GM19468 (cell line): ENCODE measurements around the gene BMPER.

Experiments used
- ATAC-seq: cut with Tn5 transposase; IDR thresholded peaks from one replicate; pipeline ENCODE4 v1.9.1; 2021; ENCODE audit warnings: mild to moderate bottlenecking, moderate library complexity, moderate number of reproducible peaks; ENCODE audit not compliant: unreplicated experiment; ENCODE audit errors: extremely low read depth

BMPER gene

GRCh38 chr7:34081935-34082334 lies 176.6 kb downstream of the BMPER start:
- no peak for ATAC-seq

- ATAC-seq, result no peak
Observed at GRCh38 chr7:34083440-34083839, 178.1 kb downstream of the BMPER start.

GRCh38 chr7:34084651-34085050 lies 179.3 kb downstream of the BMPER start:
- no peak for ATAC-seq

- ATAC-seq, result no peak
Observed at GRCh38 chr7:34086064-34086463, 180.7 kb downstream of the BMPER start.

GRCh38 chr7:34086981-34087380 lies 181.6 kb downstream of the BMPER start:
- no peak for ATAC-seq

- ATAC-seq, result no peak
Observed at GRCh38 chr7:34087892-34088891, 182.9 kb downstream of the BMPER start.

- no peak for ATAC-seq
Observed at GRCh38 chr7:34090816-34091215, 185.5 kb downstream of the BMPER start.

GRCh38 chr7:34091321-34091917 lies 186.1 kb downstream of the BMPER start:
- ATAC-seq, result no peak

GRCh38 chr7:34093276-34093675 lies 187.9 kb downstream of the BMPER start:
- no peak for ATAC-seq

- no peak for ATAC-seq
Observed at GRCh38 chr7:34096198-34096651, 190.9 kb downstream of the BMPER start.

- ATAC-seq, result no peak
Observed at GRCh38 chr7:34096777-34097176, 191.4 kb downstream of the BMPER start.

GRCh38 chr7:34100661-34101060 lies 195.3 kb downstream of the BMPER start:
- ATAC-seq, result no peak

- ATAC-seq, result no peak
Observed at GRCh38 chr7:34104115-34104514, 198.8 kb downstream of the BMPER start.

GRCh38 chr7:34104992-34105391 lies 199.7 kb downstream of the BMPER start:
- no peak for ATAC-seq

- no peak for ATAC-seq
Observed at GRCh38 chr7:34107276-34107675, 201.9 kb downstream of the BMPER start.

- ATAC-seq, result no peak
Observed at GRCh38 chr7:34108165-34108564, 202.8 kb downstream of the BMPER start.

GRCh38 chr7:34109936-34110780 lies 204.8 kb downstream of the BMPER start:
- no peak for ATAC-seq

GRCh38 chr7:34111031-34111430 lies 205.7 kb downstream of the BMPER start:
- no peak for ATAC-seq

GRCh38 chr7:34115503-34115902 lies 210.2 kb downstream of the BMPER start:
- ATAC-seq, result no peak

GRCh38 chr7:34117573-34117972 lies 212.2 kb downstream of the BMPER start:
- no peak for ATAC-seq
